WERI-Rb-1 (cell line): ENCODE results near the gene RSPH9.

Experiments used
- DNase-seq: peaks from one replicate; pipeline ENCODE4 v3.0.0-alpha.2; 2020
- H3K27ac ChIP-seq: fragments of 250-450 bp; sonication (Bioruptor Pico); 2 replicates; pipeline ENCODE4 v1.5.1; 2020; ENCODE audit warnings: mild to moderate bottlenecking, moderate library complexity
- H3K27me3 ChIP-seq: fragments of 250-450 bp; sonication (Bioruptor Pico); 2 replicates; pipeline ENCODE4 v1.5.1; 2021; ENCODE audit warnings: mild to moderate bottlenecking, low read depth, moderate library complexity; ENCODE audit not compliant: insufficient read depth, severe bottlenecking
- H3K36me3 ChIP-seq: fragments of 250-450 bp; sonication (Bioruptor Pico); 2 replicates; pipeline ENCODE4 v1.5.1; 2020; ENCODE audit warnings: mild to moderate bottlenecking, moderate library complexity
- H3K4me3 ChIP-seq: 2 replicates; pipeline ENCODE4 v1.5.1; 2011; ENCODE audit warnings: low read depth, mild to moderate bottlenecking, control low read depth, low read length
- H3K9me3 ChIP-seq: fragments of 250-450 bp; sonication (Bioruptor Pico); 2 replicates; pipeline ENCODE4 v1.5.1; 2021; ENCODE audit warnings: mild to moderate bottlenecking, moderate library complexity; ENCODE audit not compliant: severe bottlenecking
- TF ChIP-seq, protein P1 (sequence below): IDR thresholded peaks from 2 replicates; pipeline ENCODE4 v1.5.1; 2011; ENCODE audit warnings: low read depth, mild to moderate bottlenecking, control low read depth, inconsistent platforms, low read length

RSPH9 gene, protein sequence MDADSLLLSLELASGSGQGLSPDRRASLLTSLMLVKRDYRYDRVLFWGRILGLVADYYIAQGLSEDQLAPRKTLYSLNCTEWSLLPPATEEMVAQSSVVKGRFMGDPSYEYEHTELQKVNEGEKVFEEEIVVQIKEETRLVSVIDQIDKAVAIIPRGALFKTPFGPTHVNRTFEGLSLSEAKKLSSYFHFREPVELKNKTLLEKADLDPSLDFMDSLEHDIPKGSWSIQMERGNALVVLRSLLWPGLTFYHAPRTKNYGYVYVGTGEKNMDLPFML

DNA sequence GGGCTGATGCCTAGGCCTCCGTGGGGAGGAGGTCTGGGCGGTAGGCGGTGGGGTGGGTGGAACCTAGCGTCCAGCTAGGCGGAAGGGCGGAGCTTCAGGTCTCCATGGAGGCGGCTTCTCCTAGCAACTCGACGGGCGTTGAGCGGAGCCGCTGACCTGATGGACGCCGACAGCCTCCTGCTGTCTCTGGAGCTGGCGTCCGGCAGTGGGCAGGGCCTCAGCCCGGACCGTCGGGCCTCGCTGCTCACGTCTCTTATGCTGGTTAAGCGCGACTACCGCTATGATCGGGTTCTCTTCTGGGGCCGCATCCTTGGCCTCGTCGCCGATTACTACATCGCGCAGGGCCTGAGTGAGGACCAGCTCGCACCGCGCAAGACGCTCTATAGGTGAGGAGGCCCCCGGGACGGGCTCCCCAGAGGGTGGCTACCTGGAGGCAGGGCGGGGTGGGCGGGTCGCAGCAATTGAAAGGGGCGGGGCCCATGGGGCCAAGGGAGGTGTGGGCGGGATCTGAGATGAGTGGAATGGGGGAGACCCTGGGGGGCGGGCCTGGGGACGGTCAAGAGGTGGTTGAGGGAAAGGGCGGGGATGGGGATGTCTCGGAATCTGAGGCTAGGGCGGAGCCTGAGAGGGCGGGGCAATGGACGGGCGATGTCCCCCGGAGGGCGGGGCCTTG is at the start of gene RSPH9:
TSS of gene RSPH9 (plus strand) at position 97 of the 673 bp plus-strand sequence. CDS start at position 160, 63 bp downstream.
- Histone ChIP-seq H3K9me3 (no peaks in the 10 kb centered on the region), H3K27me3 (no peaks in the 10 kb centered on the region), H3K4me3 (no peak within 1 kb of the TSS), H3K27ac (no peak within 1 kb of the TSS), H3K36me3 (peaks cover 39% of the 10 kb centered on the region)
- DNase-seq = no peak
- TF ChIP-seq, protein P1, sequence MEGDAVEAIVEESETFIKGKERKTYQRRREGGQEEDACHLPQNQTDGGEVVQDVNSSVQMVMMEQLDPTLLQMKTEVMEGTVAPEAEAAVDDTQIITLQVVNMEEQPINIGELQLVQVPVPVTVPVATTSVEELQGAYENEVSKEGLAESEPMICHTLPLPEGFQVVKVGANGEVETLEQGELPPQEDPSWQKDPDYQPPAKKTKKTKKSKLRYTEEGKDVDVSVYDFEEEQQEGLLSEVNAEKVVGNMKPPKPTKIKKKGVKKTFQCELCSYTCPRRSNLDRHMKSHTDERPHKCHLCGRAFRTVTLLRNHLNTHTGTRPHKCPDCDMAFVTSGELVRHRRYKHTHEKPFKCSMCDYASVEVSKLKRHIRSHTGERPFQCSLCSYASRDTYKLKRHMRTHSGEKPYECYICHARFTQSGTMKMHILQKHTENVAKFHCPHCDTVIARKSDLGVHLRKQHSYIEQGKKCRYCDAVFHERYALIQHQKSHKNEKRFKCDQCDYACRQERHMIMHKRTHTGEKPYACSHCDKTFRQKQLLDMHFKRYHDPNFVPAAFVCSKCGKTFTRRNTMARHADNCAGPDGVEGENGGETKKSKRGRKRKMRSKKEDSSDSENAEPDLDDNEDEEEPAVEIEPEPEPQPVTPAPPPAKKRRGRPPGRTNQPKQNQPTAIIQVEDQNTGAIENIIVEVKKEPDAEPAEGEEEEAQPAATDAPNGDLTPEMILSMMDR = no peak

DNA sequence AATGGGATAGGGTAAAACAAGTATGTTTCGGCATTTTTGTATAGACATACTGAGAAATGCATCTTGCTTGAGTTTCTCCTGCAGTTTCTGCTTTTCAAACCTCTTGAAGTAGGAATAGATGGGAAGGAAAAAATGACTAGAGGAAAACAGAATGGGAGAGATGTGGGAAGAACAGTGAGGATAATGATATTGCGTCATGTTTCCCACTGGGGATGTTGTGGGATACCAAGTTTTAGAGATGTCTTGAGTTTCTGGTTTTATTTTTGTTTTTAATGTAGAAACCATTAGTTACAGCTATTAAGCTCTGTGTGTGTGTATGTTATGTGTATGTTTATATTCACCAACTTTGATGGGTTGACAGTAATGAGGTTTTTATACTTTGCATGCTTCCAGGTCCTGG is 44.2 kb upstream of the RSPH9 start:
- peaks cover 89% of the 10 kb centered on the region for H3K36me3 ChIP-seq

DNA sequence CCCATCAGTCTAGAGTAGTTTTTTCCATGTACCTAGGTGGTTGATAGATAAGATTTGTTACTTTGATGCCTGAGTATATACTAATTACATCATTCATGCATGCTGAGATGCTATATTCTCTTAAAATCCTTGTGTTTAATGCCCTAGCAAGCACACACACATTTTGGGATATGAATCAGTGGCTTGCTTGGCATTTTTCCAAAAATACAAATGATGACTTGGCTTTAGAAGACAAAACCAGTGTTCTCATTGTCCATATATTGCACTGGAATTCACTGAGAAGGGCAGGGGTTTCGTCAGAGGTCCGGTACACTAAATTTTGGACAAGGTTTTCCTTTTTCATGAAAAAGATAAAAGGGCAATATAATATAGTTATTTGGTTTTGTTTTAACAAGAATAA is 40.7 kb upstream of the RSPH9 start:
- TF ChIP-seq, protein P1 = no peak
- no peaks in the 10 kb centered on the region for H3K9me3 ChIP-seq
- H3K4me3 ChIP-seq = no peak overlapping the region
- no peak for DNase-seq
- H3K27me3 ChIP-seq = no peaks in the 10 kb centered on the region
- H3K36me3 ChIP-seq = peaks cover 99% of the 10 kb centered on the region
- H3K27ac ChIP-seq = no peak overlapping the region

More for the DNA sequence above, 44.2 kb upstream of the RSPH9 start:
- DNase-seq = no peak
- Histone ChIP-seq H3K4me3 (no peak overlapping the region), H3K27me3 (no peaks in the 10 kb centered on the region), H3K9me3 (no peaks in the 10 kb centered on the region), H3K27ac (no peak overlapping the region)
- TF ChIP-seq, protein P1 = no peak

DNA sequence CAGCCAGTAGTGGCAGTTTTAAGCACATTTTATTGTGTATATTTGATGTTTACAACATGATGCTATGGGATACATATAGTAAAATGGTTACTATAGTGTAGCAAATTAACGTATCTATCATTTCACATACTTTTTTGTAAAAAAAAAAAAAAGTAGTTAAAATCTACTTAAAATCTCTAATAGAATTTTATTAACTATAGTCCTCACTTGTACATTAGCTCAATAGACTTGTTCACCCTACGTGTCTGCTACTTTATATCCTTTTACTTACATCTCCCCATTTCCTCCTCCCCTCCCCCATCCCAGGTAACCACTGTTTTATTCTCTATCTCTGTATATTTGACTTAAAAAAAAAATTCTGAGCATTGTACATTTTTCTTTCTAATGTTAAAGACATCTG is 38.8 kb upstream of the RSPH9 start:
- Histone ChIP-seq H3K27ac (no peak overlapping the region), H3K4me3 (no peak overlapping the region), H3K36me3 (peaks cover 98% of the 10 kb centered on the region), H3K27me3 (no peaks in the 10 kb centered on the region), H3K9me3 (no peaks in the 10 kb centered on the region)
- TF ChIP-seq, protein P1 = no peak
- no peak for DNase-seq

DNA sequence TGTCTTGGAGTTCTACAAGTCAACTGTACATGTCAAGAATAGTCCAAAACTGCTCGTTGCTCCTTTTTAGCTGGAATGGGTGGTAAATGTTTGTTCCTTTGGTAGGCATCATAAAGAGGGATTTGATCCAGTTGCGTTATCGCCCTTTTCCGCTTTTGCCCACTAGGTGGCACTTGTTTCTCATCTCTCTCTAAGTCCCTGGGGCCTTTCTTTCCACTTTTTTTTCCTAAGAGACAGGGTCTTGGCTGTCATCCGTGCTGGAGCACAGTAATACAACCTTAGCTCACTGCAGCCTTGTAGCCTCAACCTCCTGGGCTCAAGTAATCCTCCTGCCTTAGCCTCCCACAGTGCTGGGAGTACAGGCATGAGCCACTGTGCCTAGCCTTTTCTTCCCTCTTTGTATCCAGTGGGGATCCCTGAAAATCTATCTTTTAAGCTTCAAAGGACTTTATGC is 36.5 kb upstream of the RSPH9 start:
- Histone ChIP-seq H3K9me3 (no peaks in the 10 kb centered on the region), H3K27ac (no peak overlapping the region), H3K27me3 (no peaks in the 10 kb centered on the region), H3K36me3 (peaks cover 98% of the 10 kb centered on the region), H3K4me3 (no peak overlapping the region)
- TF ChIP-seq, protein P1 = peak; percentile 96
- DNase-seq = peak; percentile 83
